ENCODE results near the gene DGKD.

DNA sequence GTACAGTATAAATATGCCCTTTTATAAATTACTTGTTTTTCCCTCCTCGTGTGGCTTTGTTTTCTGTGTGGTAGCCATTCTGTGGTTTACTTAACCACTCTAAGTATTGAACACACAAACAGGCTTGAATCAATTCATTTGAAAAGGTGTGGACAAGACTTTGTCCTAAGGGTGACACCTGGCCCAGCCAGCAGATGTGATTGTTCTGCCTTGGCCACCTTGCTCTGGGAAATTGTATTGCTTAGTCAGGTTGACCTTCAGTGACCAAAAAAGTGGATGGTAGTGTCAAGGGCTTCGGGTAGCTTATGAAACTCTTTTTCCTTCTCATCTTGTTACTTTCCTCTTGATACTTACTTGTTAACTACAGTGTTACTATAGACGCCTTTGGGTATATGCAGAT lies 61.9 kb downstream of the DGKD start:
- TF ChIP-seq, protein P1, sequence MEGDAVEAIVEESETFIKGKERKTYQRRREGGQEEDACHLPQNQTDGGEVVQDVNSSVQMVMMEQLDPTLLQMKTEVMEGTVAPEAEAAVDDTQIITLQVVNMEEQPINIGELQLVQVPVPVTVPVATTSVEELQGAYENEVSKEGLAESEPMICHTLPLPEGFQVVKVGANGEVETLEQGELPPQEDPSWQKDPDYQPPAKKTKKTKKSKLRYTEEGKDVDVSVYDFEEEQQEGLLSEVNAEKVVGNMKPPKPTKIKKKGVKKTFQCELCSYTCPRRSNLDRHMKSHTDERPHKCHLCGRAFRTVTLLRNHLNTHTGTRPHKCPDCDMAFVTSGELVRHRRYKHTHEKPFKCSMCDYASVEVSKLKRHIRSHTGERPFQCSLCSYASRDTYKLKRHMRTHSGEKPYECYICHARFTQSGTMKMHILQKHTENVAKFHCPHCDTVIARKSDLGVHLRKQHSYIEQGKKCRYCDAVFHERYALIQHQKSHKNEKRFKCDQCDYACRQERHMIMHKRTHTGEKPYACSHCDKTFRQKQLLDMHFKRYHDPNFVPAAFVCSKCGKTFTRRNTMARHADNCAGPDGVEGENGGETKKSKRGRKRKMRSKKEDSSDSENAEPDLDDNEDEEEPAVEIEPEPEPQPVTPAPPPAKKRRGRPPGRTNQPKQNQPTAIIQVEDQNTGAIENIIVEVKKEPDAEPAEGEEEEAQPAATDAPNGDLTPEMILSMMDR (IDR thresholded peaks at IDR 0.05; ENCODE audit: low read depth, low read length): no peak
- no peak for TF ChIP-seq EZH2phosphoT487 (IDR thresholded peaks at IDR 0.05; ENCODE audit: low read depth)

Data from OCI-LY3 (cell line).